Measurements from ENCODE around the gene HTRA3. TPM values are rescaled to one million over a fixed set of nuclear protein-coding genes. Genes with fewer than 3 reads are reported as not detected.
A peak's percentile ranks its signal among the peaks of the same experiment; 100 is the strongest.

Gene HTRA3
- total RNA-seq, 2 donors from 2014 or later = 52.6 to 55.5 TPM

DNA sequence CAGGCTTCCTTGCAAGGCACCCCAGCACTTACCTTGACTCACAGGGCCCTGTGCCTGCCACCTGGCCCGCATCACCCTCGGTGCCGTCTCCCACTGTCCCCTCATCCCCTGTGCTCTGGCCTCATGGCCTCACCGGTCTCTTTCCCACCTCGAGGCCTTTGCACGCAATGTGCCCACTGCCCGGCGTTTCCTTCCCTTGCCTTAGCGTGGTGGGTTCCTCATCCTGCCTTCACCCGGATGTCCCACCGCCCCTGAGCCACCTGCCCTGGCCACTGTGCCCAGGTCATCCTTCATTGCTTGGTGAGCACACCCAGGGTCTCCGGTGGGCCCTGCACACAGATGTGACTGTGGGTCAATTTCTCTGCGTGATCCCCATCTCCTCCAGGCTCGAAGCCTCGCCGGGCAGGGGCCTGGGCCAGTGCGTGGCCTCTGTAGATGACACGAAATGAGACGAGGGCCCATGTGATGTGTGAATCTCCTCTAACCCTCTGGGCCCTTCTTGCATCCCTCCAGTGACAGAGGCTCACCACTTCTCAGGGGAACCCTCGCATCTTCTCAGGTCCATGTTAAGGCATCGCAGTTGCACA, 4.6 kb downstream of the HTRA3 start:
- Histone ChIP-seq H3K27me3 (replicated peaks; ENCODE audit: insufficient read depth) (no peaks in the 10 kb centered on the region), H3K36me3 (no peaks in the 10 kb centered on the region), H3K4me1 (ENCODE audit: control insufficient read depth in 1 of 2, low read depth in 2 of 2) (peaks cover 14 to 72% of the 10 kb centered on the region in 2 donors), H3K27ac (peak overlapping the region; percentile 33 to 38), H3K9me3 (no peaks in the 10 kb centered on the region), H3K4me3 (no peak overlapping the region)
- TF ChIP-seq CTCF (IDR thresholded peaks at IDR 0.05) = no peak
- ATAC-seq (ENCODE audit: insufficient number of reproducible peaks, low FRiP score, low read depth) (no peak), DNase-seq (ENCODE audit: low spot score) (no peak)

GRCh38 chr4:8274765-8275547, 5.4 kb downstream of the HTRA3 start:
- DNase-seq (ENCODE audit: low spot score) (peak; percentile 66), ATAC-seq (ENCODE audit: insufficient number of reproducible peaks, low FRiP score, low read depth) (peak; percentile 40)
- no peaks in the 10 kb centered on the region for H3K27me3 ChIP-seq (replicated peaks; ENCODE audit: insufficient read depth)
- H3K36me3 ChIP-seq = no peaks in the 10 kb centered on the region
- peaks cover 14 to 67% of the 10 kb centered on the region in 2 donors for H3K4me1 ChIP-seq (ENCODE audit: control insufficient read depth in 1 of 2, low read depth in 2 of 2)
- no peak overlapping the region for H3K4me3 ChIP-seq
- TF ChIP-seq CTCF (IDR thresholded peaks at IDR 0.05) = peak; percentile 48
- no peaks in the 10 kb centered on the region for H3K9me3 ChIP-seq
- peak overlapping the region; percentile 33 to 38 for H3K27ac ChIP-seq

- Histone ChIP-seq H3K9me3 (no peaks in the 10 kb centered on the region), H3K36me3 (no peaks in the 10 kb centered on the region), H3K4me1 (ENCODE audit: control insufficient read depth in 1 of 2, low read depth in 2 of 2) (peaks cover 11 to 62% of the 10 kb centered on the region in 2 donors), H3K27ac (peak overlapping the region in 1 of 2 donors; percentile 16), H3K27me3 (replicated peaks; ENCODE audit: insufficient read depth) (no peaks in the 10 kb centered on the region), H3K4me3 (no peak overlapping the region)
- TF ChIP-seq CTCF (IDR thresholded peaks at IDR 0.05) = no peak
- ATAC-seq (ENCODE audit: insufficient number of reproducible peaks, low FRiP score, low read depth) = no peak
- DNase-seq (ENCODE audit: low spot score) = no peak
These were observed 6.0 kb downstream of the HTRA3 start for GRCh38 chr4:8275548-8275910.

DNA sequence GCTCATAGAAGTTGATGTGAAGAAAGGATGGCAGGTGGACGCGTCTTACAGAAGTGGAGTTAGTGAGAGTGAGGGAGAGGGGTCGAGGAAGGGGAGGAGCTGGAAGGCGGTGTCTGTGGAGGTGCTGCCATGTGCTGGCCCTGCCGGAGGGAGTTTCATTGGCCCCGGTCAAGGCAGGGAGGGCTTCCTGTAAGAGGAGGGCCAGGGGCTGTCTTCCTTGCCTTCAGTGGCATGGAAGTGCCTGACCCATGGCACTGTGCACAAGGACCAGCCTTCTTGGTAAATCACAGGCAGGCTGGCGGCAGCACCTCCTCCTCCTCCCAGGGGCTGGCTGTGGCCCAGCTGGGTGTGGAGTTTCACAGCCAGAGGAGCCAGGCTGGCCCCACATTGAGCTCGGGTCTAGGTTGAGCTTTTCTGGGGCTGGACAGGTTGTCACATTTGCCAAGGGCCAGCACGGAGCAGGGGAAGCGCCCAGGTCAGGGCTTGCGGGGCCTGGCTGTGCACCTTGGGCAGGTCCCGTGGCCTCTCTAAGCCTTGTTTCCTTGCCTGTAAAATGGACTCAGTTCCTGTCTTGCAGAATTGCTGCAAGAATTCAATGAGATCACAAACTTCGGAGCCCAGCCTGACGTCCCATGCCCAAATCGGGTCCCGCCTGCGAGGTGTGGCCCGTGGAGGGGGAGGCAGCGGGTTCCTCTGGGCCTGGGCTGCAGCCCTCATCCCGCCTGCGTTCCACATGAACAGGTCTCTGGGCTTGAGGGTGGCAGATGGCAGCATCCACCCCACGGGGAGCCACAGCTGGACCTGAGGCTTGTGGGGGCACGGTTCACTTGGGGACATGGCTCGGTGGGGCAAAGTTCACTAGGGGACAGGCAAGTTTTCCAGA, 7.0 kb downstream of the HTRA3 start:
- Histone ChIP-seq H3K9me3 (no peaks in the 10 kb centered on the region), H3K36me3 (no peaks in the 10 kb centered on the region), H3K4me1 (ENCODE audit: control insufficient read depth in 1 of 2, low read depth in 2 of 2) (peaks cover 16 to 66% of the 10 kb centered on the region in 2 donors), H3K27me3 (replicated peaks; ENCODE audit: insufficient read depth) (no peaks in the 10 kb centered on the region), H3K27ac (no peak overlapping the region), H3K4me3 (no peak overlapping the region)
- DNase-seq (ENCODE audit: low spot score) = no peak
- no peak for TF ChIP-seq CTCF (IDR thresholded peaks at IDR 0.05)
- no peak for ATAC-seq (ENCODE audit: insufficient number of reproducible peaks, low FRiP score, low read depth)

Measured in thoracic aorta (tissue), 2 donors.